ENCODE data around the gene MSI2. TPM values are rescaled to one million over a fixed set of nuclear protein-coding genes. Genes with fewer than 3 reads are reported as not detected.

Gene MSI2
- total RNA-seq, 2 donors from 2014 or later: 30.1 to 41.1 TPM

GRCh38 chr17:57551321-57552079, 295.2 kb downstream of the MSI2 start:
- H3K4me1 ChIP-seq: peaks cover 0 to 40% of the 10 kb centered on the region in 2 donors
- no peak overlapping the region for H3K27ac ChIP-seq
- DNase-seq (ENCODE audit: low spot score): no peak
- H3K36me3 ChIP-seq: no peaks in the 10 kb centered on the region
- H3K4me3 ChIP-seq: no peak overlapping the region
- no peaks in the 10 kb centered on the region for H3K9me3 ChIP-seq
- no peaks in the 10 kb centered on the region for H3K27me3 ChIP-seq
- TF ChIP-seq CTCF (IDR thresholded peaks at IDR 0.05): no peak

GRCh38 chr17:57552114-57552624, 295.8 kb downstream of the MSI2 start:
- H3K36me3 ChIP-seq: no peaks in the 10 kb centered on the region
- no peak overlapping the region for H3K4me3 ChIP-seq
- no peaks in the 10 kb centered on the region for H3K9me3 ChIP-seq
- DNase-seq (ENCODE audit: low spot score): no peak
- peaks cover 0 to 41% of the 10 kb centered on the region in 2 donors for H3K4me1 ChIP-seq
- peak in 1 of 2 donors; percentile 66 for TF ChIP-seq CTCF (IDR thresholded peaks at IDR 0.05)
- H3K27ac ChIP-seq: no peak overlapping the region
- H3K27me3 ChIP-seq: no peaks in the 10 kb centered on the region

GRCh38 chr17:57553526-57553925, 297.2 kb downstream of the MSI2 start:
- Histone ChIP-seq H3K9me3 (no peaks in the 10 kb centered on the region), H3K4me3 (no peak overlapping the region), H3K4me1 (peaks cover 0 to 41% of the 10 kb centered on the region in 2 donors), H3K27ac (no peak overlapping the region), H3K27me3 (no peaks in the 10 kb centered on the region), H3K36me3 (no peaks in the 10 kb centered on the region)
- no peak for TF ChIP-seq CTCF (IDR thresholded peaks at IDR 0.05)
- no peak for DNase-seq (ENCODE audit: low spot score)

GRCh38 chr17:57553991-57554825, 297.9 kb downstream of the MSI2 start:
- H3K27ac ChIP-seq: no peak overlapping the region
- DNase-seq (ENCODE audit: low spot score): peak; percentile 74

More at GRCh38 chr17:57553991-57554825, 297.9 kb downstream of the MSI2 start:
- H3K4me3 ChIP-seq: no peak overlapping the region
- H3K36me3 ChIP-seq: no peaks in the 10 kb centered on the region
- no peak for TF ChIP-seq CTCF (IDR thresholded peaks at IDR 0.05)
- no peaks in the 10 kb centered on the region for H3K27me3 ChIP-seq
- no peaks in the 10 kb centered on the region for H3K9me3 ChIP-seq
- H3K4me1 ChIP-seq: peaks cover 0 to 41% of the 10 kb centered on the region in 2 donors

Measured in right atrium auricular region (tissue), 2 donors.